Progenitor cell of endocrine pancreas (in vitro differentiated cells): ENCODE data around the gene PC. TPM values are rescaled to one million over a fixed set of nuclear protein-coding genes. Genes with fewer than 3 reads are reported as not detected.
A peak's percentile ranks its signal among the peaks of the same experiment; 100 is the strongest.

ENCODE experiments used
- DNase-seq: peaks from one replicate; pipeline ENCODE4 v3.0.0; 2021; ENCODE audit warnings: low spot score; ENCODE audit not compliant: unreplicated experiment
- H3K27ac Mint-ChIP-seq: 2 replicates; pipeline ENCODE4 v1.8.0; 2021; ENCODE audit warnings: mild to moderate bottlenecking, moderate library complexity, mixed read lengths
- H3K27me3 Mint-ChIP-seq: 2 replicates; pipeline ENCODE4 v1.8.0; 2021; ENCODE audit warnings: mixed read lengths
- H3K36me3 Mint-ChIP-seq: 2 replicates; pipeline ENCODE4 v1.8.0; 2022; ENCODE audit warnings: mixed read lengths; ENCODE audit not compliant: insufficient read depth
- H3K4me1 Mint-ChIP-seq: 2 replicates; pipeline ENCODE4 v1.8.0; 2021; ENCODE audit warnings: low read depth, mixed read lengths
- H3K4me3 Mint-ChIP-seq: 2 replicates; pipeline ENCODE4 v1.8.0; 2021; ENCODE audit warnings: low read depth, mild to moderate bottlenecking, moderate library complexity, mixed read lengths
- H3K9me3 Mint-ChIP-seq: 2 replicates; pipeline ENCODE4 v1.8.0; 2021; ENCODE audit warnings: low read depth, mixed read lengths
- total RNA-seq: library from RNA; stranded (reverse); gene quantifications from 2 replicates; pipeline ENCODE4 v1.2.1, GENCODE V29; 2021
- TF ChIP-seq, protein P1 (sequence below): fragments of 200-600 bp; sonication (generic); IDR thresholded peaks from one replicate; pipeline ENCODE4 v1.5.0; 2021; ENCODE audit warnings: antibody characterized with exemption, mild to moderate bottlenecking; ENCODE audit not compliant: unreplicated experiment

PC gene
- total RNA-seq, 1 donor from 2014 or later: 25.0 TPM

DNA sequence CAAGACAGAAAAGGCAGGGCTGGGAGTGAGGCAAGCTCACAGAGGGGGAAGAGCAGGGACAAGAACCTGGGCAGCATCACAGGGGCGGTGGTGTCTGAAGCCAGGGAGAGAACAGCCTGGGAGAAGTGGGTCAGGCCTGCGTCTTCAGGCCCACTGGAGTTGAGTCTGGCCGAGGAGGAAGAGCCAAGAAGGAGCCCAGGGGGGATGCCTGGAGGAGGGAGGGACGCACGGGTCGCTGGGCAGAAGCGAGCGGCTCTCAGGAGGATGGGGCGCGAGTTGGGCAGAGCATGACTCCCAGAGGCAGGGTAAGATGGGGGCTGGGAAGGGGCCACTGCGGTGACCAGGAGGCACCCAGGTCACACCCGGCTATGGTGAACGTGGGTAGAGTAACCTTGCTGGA is 82.8 kb downstream of the PC start:
- H3K27ac Mint-ChIP-seq: no peak overlapping the region
- no peaks in the 10 kb centered on the region for H3K36me3 Mint-ChIP-seq
- H3K4me3 Mint-ChIP-seq: no peak overlapping the region
- TF ChIP-seq, protein P1, sequence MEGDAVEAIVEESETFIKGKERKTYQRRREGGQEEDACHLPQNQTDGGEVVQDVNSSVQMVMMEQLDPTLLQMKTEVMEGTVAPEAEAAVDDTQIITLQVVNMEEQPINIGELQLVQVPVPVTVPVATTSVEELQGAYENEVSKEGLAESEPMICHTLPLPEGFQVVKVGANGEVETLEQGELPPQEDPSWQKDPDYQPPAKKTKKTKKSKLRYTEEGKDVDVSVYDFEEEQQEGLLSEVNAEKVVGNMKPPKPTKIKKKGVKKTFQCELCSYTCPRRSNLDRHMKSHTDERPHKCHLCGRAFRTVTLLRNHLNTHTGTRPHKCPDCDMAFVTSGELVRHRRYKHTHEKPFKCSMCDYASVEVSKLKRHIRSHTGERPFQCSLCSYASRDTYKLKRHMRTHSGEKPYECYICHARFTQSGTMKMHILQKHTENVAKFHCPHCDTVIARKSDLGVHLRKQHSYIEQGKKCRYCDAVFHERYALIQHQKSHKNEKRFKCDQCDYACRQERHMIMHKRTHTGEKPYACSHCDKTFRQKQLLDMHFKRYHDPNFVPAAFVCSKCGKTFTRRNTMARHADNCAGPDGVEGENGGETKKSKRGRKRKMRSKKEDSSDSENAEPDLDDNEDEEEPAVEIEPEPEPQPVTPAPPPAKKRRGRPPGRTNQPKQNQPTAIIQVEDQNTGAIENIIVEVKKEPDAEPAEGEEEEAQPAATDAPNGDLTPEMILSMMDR: no peak
- no peak for DNase-seq
- peaks cover 8% of the 10 kb centered on the region for H3K4me1 Mint-ChIP-seq
- H3K9me3 Mint-ChIP-seq: no peaks in the 10 kb centered on the region
- H3K27me3 Mint-ChIP-seq: peaks cover 24% of the 10 kb centered on the region

DNA sequence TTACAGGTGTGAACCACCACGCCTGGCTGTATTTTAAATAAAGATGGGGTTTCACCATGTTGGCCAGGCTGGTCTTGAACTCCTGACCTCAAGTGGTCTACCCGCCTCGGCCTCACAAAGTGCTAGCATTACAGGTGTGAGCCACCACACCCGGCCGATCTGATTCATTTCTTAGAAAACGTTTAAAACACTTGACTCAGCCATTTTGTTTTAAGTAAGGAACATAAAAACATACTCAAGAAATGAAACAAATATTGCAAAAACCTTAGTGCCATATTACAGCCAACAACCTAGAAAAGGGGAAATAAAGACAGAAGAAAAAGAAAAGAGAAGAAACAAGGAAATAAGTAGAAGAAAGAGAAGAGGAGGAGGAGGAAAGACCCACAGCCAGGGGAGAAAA is 84.0 kb downstream of the PC start:
- Mint-ChIP-seq H3K27me3 (peaks cover 24% of the 10 kb centered on the region), H3K27ac (no peak overlapping the region)

DNA sequence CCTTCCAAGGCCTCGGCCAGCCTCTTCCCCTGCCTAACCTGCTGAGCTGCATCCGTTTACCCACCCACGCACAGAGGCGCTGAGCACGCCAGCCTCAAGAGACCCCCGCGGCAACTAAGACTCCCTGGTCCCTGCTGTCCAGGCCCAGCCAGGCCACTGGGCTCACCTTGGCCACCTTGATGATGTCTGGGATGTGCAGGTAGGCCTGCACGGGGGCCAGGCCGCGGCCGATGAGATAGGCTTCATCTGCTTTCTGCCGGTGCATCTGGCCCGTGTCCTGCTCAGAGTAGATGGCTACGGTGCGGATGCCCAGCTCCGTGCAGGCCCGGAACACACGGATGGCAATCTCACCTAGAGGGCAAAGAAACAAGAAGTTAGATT is 86.7 kb downstream of the PC start:
- Mint-ChIP-seq H3K4me3 (no peak overlapping the region), H3K36me3 (no peaks in the 10 kb centered on the region), H3K9me3 (no peaks in the 10 kb centered on the region), H3K4me1 (peaks cover 3% of the 10 kb centered on the region), H3K27ac (peak overlapping the region; percentile 74), H3K27me3 (peaks cover 22% of the 10 kb centered on the region)
- TF ChIP-seq, protein P1: no peak
- DNase-seq: no peak

More for the DNA sequence above, 84.0 kb downstream of the PC start:
- DNase-seq: no peak
- no peak overlapping the region for H3K4me3 Mint-ChIP-seq
- H3K9me3 Mint-ChIP-seq: no peaks in the 10 kb centered on the region
- H3K36me3 Mint-ChIP-seq: no peaks in the 10 kb centered on the region
- TF ChIP-seq, protein P1: no peak
- H3K4me1 Mint-ChIP-seq: peaks cover 8% of the 10 kb centered on the region

DNA sequence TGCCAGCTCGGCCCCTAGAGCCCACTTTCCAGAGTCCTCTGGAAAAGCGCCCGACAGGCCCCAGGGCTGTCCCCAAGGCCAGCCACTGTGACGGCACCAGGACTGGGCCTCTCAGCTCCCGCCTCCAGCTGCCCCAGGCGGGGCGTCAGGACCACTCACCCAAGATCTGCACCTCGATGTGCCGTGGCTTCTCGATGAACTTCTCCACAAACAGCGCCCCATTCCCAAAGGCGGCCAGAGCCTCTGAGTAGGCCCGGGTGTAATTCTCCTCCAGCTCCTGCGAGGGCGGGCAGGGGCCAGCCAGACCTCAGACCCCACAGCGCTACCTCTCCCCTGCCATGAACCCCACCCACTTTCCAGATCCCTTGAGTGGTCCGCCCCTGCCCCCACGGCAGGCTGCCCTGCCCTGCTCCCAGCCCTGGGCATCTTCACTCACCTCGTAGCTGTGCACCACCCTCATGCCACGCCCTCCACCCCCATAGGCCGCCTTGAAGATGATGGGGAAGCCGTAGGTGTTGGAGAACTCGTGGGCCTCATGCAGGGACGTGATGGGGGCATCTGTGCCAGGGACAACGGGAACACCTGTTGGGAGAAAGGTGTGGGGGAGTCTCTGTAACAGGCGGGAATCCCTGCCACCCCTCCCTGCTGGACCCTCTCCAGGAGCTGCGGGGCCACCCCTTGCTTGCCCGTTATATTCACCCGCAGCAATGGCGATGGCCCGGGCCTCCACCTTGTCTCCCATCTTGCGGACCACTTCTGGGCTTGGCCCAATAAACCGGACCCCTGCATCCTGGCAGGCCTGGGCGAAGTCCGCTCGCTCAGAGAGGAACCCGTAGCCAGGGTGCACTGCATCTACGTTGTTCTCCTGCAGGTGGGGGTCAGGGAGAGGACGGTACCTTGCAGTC is 87.3 kb downstream of the PC start:
- peaks cover 2% of the 10 kb centered on the region for H3K4me1 Mint-ChIP-seq
- no peaks in the 10 kb centered on the region for H3K36me3 Mint-ChIP-seq
- no peak overlapping the region for H3K27ac Mint-ChIP-seq
- no peak overlapping the region for H3K4me3 Mint-ChIP-seq
- peaks cover 17% of the 10 kb centered on the region for H3K27me3 Mint-ChIP-seq
- TF ChIP-seq, protein P1: no peak
- H3K9me3 Mint-ChIP-seq: no peaks in the 10 kb centered on the region
- DNase-seq: no peak

DNA sequence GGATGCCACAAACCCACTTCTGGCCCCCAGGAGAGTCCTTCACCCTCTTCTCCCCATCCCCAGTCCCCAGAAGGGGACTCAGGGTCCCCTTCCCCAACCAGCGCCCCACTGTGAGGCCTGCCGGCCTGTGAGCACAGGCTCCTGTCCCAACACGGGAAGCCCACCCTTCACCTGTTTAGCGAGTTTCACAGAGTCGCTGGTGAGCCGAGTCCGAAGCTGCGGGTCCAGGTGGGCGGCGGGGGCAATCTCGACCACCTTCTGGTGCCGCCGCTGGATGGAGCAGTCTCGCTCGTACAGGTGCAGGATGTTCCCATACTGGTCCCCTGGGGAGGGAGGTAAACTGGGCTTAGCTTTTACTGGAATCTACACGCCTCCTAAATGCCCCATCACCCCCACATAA is 88.1 kb downstream of the PC start:
- H3K4me3 Mint-ChIP-seq: no peak overlapping the region
- H3K36me3 Mint-ChIP-seq: no peaks in the 10 kb centered on the region
- DNase-seq: no peak
- peaks cover 10% of the 10 kb centered on the region for H3K27me3 Mint-ChIP-seq
- H3K4me1 Mint-ChIP-seq: no peaks in the 10 kb centered on the region
- H3K27ac Mint-ChIP-seq: no peak overlapping the region
- TF ChIP-seq, protein P1: no peak
- H3K9me3 Mint-ChIP-seq: no peaks in the 10 kb centered on the region
